Measurements from ENCODE around the gene NPAS3. TPM values are rescaled to one million over a fixed set of nuclear protein-coding genes. Genes with fewer than 3 reads are reported as not detected.
A peak's percentile ranks its signal among the peaks of the same experiment; 100 is the strongest.

Gene NPAS3
- total RNA-seq, 1 experiment from 2014 or later: 0.35 TPM

DNA sequence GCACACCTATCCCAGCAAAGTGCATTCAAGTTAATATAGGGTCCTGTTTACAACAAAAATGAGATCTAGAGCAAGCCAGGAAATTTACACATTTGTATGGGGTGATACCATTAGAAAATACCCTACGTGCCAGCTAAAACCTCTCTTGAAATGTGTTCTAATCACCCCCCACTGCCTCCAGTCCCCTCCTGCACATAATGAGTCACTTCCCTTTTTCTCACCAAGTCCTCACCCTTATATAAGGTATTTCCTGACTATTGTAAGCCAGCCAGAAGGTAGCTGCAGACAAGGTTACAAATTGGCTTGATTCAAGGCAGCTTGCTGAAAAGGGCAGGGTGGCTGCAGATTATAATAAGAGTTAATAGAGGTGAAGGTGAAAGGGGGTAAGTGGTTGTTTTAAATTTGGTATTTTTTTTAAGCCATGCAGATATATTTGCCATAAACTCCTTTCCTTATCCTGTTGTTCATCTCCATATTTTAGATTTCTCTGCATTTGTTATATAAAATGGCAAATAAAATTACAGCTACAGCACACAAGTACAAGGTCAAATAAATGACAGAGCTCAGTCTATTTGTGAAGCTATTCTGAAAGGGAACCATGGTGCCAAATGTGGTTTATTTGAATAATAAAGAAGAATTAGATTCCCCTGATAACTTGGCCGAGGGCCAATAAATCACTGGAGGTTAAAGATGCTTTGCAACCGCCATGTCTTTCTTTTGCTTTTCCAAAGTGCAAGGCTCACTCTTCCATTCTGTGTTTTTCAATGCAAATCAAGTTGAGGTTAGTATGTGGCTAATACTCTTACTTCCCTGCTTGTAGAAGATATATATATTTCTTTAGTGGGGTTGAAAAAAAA is 626.3 kb downstream of the NPAS3 start:
- no peaks in the 10 kb centered on the region for H3K36me3 Mint-ChIP-seq (ENCODE audit: insufficient read depth, unreplicated experiment)
- H3K4me3 Mint-ChIP-seq (ENCODE audit: unreplicated experiment): no peak overlapping the region
- ChIA-PET CTCF (interaction anchor here (0.6 to 0.7 kb wide), 2 partner anchors 100 to 1355 kb away, joined by 3 read pairs; no protein-coding TSS in a partner anchor), POLR2A (interaction anchor here (1.0 kb wide), 1 partner anchor 19 kb away, joined by 4 read pairs; no protein-coding TSS in a partner anchor)
- H3K9me3 Mint-ChIP-seq (ENCODE audit: unreplicated experiment): no peaks in the 10 kb centered on the region
- intact Hi-C loops (cut with micrococcal nuclease): no loop called here
- DNase-seq (ENCODE audit: unreplicated experiment): peak; percentile 88
- peaks cover 52% of the 10 kb centered on the region for H3K4me1 Mint-ChIP-seq (ENCODE audit: insufficient read depth, unreplicated experiment)
- TSS peak; percentile 91 for BruUV-seq (replicated peaks)
- H3K27ac Mint-ChIP-seq (ENCODE audit: low read depth, unreplicated experiment): peak overlapping the region; percentile 53
- no peaks in the 10 kb centered on the region for H3K27me3 Mint-ChIP-seq (ENCODE audit: insufficient read depth, unreplicated experiment)
- TF ChIP-seq, protein P1, sequence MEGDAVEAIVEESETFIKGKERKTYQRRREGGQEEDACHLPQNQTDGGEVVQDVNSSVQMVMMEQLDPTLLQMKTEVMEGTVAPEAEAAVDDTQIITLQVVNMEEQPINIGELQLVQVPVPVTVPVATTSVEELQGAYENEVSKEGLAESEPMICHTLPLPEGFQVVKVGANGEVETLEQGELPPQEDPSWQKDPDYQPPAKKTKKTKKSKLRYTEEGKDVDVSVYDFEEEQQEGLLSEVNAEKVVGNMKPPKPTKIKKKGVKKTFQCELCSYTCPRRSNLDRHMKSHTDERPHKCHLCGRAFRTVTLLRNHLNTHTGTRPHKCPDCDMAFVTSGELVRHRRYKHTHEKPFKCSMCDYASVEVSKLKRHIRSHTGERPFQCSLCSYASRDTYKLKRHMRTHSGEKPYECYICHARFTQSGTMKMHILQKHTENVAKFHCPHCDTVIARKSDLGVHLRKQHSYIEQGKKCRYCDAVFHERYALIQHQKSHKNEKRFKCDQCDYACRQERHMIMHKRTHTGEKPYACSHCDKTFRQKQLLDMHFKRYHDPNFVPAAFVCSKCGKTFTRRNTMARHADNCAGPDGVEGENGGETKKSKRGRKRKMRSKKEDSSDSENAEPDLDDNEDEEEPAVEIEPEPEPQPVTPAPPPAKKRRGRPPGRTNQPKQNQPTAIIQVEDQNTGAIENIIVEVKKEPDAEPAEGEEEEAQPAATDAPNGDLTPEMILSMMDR (IDR thresholded peaks at IDR 0.05; ENCODE audit: unreplicated experiment): no peak

DNA sequence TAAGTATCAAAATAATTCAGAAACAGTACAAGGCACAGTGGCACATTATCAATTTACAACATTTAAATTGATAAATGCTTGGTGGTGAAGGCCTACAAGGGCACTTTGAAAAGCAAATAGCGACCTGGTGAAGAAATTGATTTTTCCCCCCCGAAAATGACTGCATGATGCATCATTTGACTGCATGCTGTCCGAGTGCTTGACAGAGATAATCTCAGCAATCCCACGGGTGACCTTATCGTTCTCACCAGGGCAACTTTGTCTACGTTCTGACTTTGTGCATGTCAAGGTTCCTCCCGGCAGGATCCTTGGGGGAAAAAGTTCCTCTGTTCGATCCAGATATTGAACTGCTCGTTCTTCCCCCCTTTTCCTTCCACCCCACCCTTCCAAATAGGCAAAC is 627.4 kb downstream of the NPAS3 start:
- CTCF ChIA-PET: no interaction called here
- intact Hi-C loops (cut with micrococcal nuclease): no loop called here
- BruUV-seq (replicated peaks): no TSS peak
- no peaks in the 10 kb centered on the region for H3K9me3 Mint-ChIP-seq (ENCODE audit: unreplicated experiment)
- DNase-seq (ENCODE audit: unreplicated experiment): no peak
- peaks cover 55% of the 10 kb centered on the region for H3K4me1 Mint-ChIP-seq (ENCODE audit: insufficient read depth, unreplicated experiment)
- TF ChIP-seq, protein P1 (IDR thresholded peaks at IDR 0.05; ENCODE audit: unreplicated experiment): no peak
- H3K27ac Mint-ChIP-seq (ENCODE audit: low read depth, unreplicated experiment): no peak overlapping the region
- POLR2A ChIA-PET: no interaction called here
- H3K36me3 Mint-ChIP-seq (ENCODE audit: insufficient read depth, unreplicated experiment): no peaks in the 10 kb centered on the region
- H3K4me3 Mint-ChIP-seq (ENCODE audit: unreplicated experiment): no peak overlapping the region
- no peaks in the 10 kb centered on the region for H3K27me3 Mint-ChIP-seq (ENCODE audit: insufficient read depth, unreplicated experiment)

- TF ChIP-seq, protein P1 (IDR thresholded peaks at IDR 0.05; ENCODE audit: unreplicated experiment): no peak
- peak; percentile 32 for DNase-seq (ENCODE audit: unreplicated experiment)
- Mint-ChIP-seq H3K27me3 (ENCODE audit: insufficient read depth, unreplicated experiment) (no peaks in the 10 kb centered on the region), H3K36me3 (ENCODE audit: insufficient read depth, unreplicated experiment) (no peaks in the 10 kb centered on the region), H3K9me3 (ENCODE audit: unreplicated experiment) (no peaks in the 10 kb centered on the region), H3K4me3 (ENCODE audit: unreplicated experiment) (no peak overlapping the region), H3K27ac (ENCODE audit: low read depth, unreplicated experiment) (peak overlapping the region; percentile 19), H3K4me1 (ENCODE audit: insufficient read depth, unreplicated experiment) (peaks cover 55% of the 10 kb centered on the region)
- intact Hi-C loops (cut with micrococcal nuclease): no loop called here
- BruUV-seq (replicated peaks): no TSS peak
- CTCF ChIA-PET: interaction anchor here (0.6 kb wide), 1 partner anchor 202 kb away, joined by 3 read pairs; no protein-coding TSS in a partner anchor
- POLR2A ChIA-PET: interaction anchor here (1.2 kb wide), 1 partner anchor 17 kb away, joined by 3 read pairs; no protein-coding TSS in a partner anchor
These were observed 628.5 kb downstream of the NPAS3 start for GRCh38 chr14:33567023-33567728.

- peak overlapping the region; percentile 19 for H3K27ac Mint-ChIP-seq (ENCODE audit: low read depth, unreplicated experiment)
- ChIA-PET POLR2A (interaction anchor here (1.2 kb wide), 1 partner anchor 18 kb away, joined by 3 read pairs; no protein-coding TSS in a partner anchor), CTCF (interaction anchor here (0.6 kb wide), 2 partner anchors 201 to 953 kb away, joined by 3 read pairs; no protein-coding TSS in a partner anchor)
- TF ChIP-seq, protein P1 (IDR thresholded peaks at IDR 0.05; ENCODE audit: unreplicated experiment): no peak
- intact Hi-C loops (cut with micrococcal nuclease): loop anchor here (2.0 kb wide), 1 partner anchor 21 kb away; no protein-coding TSS in a partner anchor
- no peaks in the 10 kb centered on the region for H3K36me3 Mint-ChIP-seq (ENCODE audit: insufficient read depth, unreplicated experiment)
- no TSS peak for BruUV-seq (replicated peaks)
- no peak overlapping the region for H3K4me3 Mint-ChIP-seq (ENCODE audit: unreplicated experiment)
- H3K4me1 Mint-ChIP-seq (ENCODE audit: insufficient read depth, unreplicated experiment): peaks cover 55% of the 10 kb centered on the region
- no peaks in the 10 kb centered on the region for H3K9me3 Mint-ChIP-seq (ENCODE audit: unreplicated experiment)
- no peak for DNase-seq (ENCODE audit: unreplicated experiment)
- H3K27me3 Mint-ChIP-seq (ENCODE audit: insufficient read depth, unreplicated experiment): no peaks in the 10 kb centered on the region
These were observed 629.1 kb downstream of the NPAS3 start for GRCh38 chr14:33567731-33568130.
